GM23338 (cell line): ENCODE data around the gene SLC43A3. TPM values are rescaled to one million over a fixed set of nuclear protein-coding genes. Genes with fewer than 3 reads are reported as not detected.

Experiments
- ATAC-seq: fragments of 200-7000 bp; cut with Tn5 transposase; 3 replicates; pipeline ENCODE4 v1.9.1; 2020
- DNase-seq: peaks from one replicate; pipeline ENCODE4 v3.0.0-alpha.2; 2015; ENCODE audit warnings: low spot score
- H2AFZ ChIP-seq: fragments of 200-600 bp; sonication (generic); 2 replicates; pipeline ENCODE4 v1.8.0; 2016; ENCODE audit warnings: antibody characterized with exemption, mild to moderate bottlenecking, moderate library complexity
- H3F3A ChIP-seq: fragments of 200-600 bp; sonication (generic); replicated peaks from 2 replicates; pipeline ENCODE4 v1.8.0; 2017; ENCODE audit warnings: antibody characterized with exemption, mixed run types, low read depth
- H3K27ac ChIP-seq: fragments of 200-600 bp; sonication (generic); 2 replicates; pipeline ENCODE4 v1.6.1; 2016; ENCODE audit warnings: low read depth
- H3K27me3 ChIP-seq: fragments of 200-600 bp; sonication (generic); 2 replicates; pipeline ENCODE4 v1.8.0; 2016; ENCODE audit warnings: mild to moderate bottlenecking, mixed run types, moderate library complexity; ENCODE audit not compliant: insufficient read depth
- H3K36me3 ChIP-seq: fragments of 200-600 bp; sonication (generic); 2 replicates; pipeline ENCODE4 v1.8.0; 2016; ENCODE audit warnings: mild to moderate bottlenecking; ENCODE audit not compliant: insufficient read depth
- H3K4me1 ChIP-seq: fragments of 200-600 bp; sonication (generic); 2 replicates; pipeline ENCODE4 v1.8.0; 2016; ENCODE audit warnings: mild to moderate bottlenecking, moderate library complexity; ENCODE audit not compliant: insufficient read depth
- H3K4me2 ChIP-seq: fragments of 200-600 bp; sonication (generic); 2 replicates; pipeline ENCODE4 v1.7.1; 2017; ENCODE audit warnings: mixed run types
- H3K4me3 ChIP-seq: fragments of 200-600 bp; sonication (generic); 2 replicates; pipeline ENCODE4 v1.6.1; 2016; ENCODE audit warnings: mixed run types
- H3K79me2 ChIP-seq: fragments of 200-600 bp; sonication (generic); replicated peaks from 2 replicates; pipeline ENCODE4 v1.8.0; 2017; ENCODE audit warnings: mild to moderate bottlenecking; ENCODE audit not compliant: insufficient read depth
- H3K9me2 ChIP-seq: fragments of 200-600 bp; sonication (generic); 2 replicates; pipeline ENCODE4 v1.8.0; 2017; ENCODE audit not compliant: insufficient read depth
- H4K20me1 ChIP-seq: fragments of 200-600 bp; sonication (generic); replicated peaks from 2 replicates; pipeline ENCODE4 v1.8.0; 2017; ENCODE audit warnings: mild to moderate bottlenecking; ENCODE audit not compliant: insufficient read depth
- H3K27ac Mint-ChIP-seq: 2 replicates; pipeline ENCODE4 v1.8.0; 2020; ENCODE audit warnings: inconsistent platforms, mild to moderate bottlenecking, moderate library complexity, mixed read lengths
- H3K27me3 Mint-ChIP-seq: 3 replicates; pipeline ENCODE4 v1.8.0; 2022; ENCODE audit warnings: low read depth, mild to moderate bottlenecking, moderate library complexity, mixed read lengths, inconsistent platforms; ENCODE audit not compliant: insufficient read depth, poor library complexity
- H3K36me3 Mint-ChIP-seq: 3 replicates; pipeline ENCODE4 v1.8.0; 2021; ENCODE audit warnings: low read depth, mild to moderate bottlenecking, inconsistent platforms, moderate library complexity, mixed read lengths
- H3K4me1 Mint-ChIP-seq: 3 replicates; pipeline ENCODE4 v1.8.0; 2020; ENCODE audit warnings: mild to moderate bottlenecking, inconsistent platforms, mixed read lengths
- H3K4me3 Mint-ChIP-seq: 3 replicates; pipeline ENCODE4 v1.8.0; 2021; ENCODE audit warnings: moderate library complexity, mild to moderate bottlenecking, inconsistent platforms, mixed read lengths
- H3K9me3 Mint-ChIP-seq: 3 replicates; pipeline ENCODE4 v1.8.0; 2020; ENCODE audit warnings: moderate library complexity, mild to moderate bottlenecking, inconsistent platforms, mixed read lengths
- EZH2phosphoT487 ChIP-seq: fragments of 200-600 bp; sonication (generic); IDR thresholded peaks from one replicate; pipeline ENCODE4 v1.8.1; 2018; ENCODE audit warnings: antibody characterized with exemption; ENCODE audit not compliant: unreplicated experiment
- JUNB ChIP-seq: IDR thresholded peaks from one replicate; pipeline ENCODE4 v1.6.1; 2016; ENCODE audit warnings: antibody characterized with exemption; ENCODE audit not compliant: unreplicated experiment
- NANOG ChIP-seq: IDR thresholded peaks from 2 replicates; pipeline ENCODE4 v1.6.1; 2016; ENCODE audit warnings: antibody characterized with exemption, borderline replicate concordance
- POLR2AphosphoS5 ChIP-seq: IDR thresholded peaks from 2 replicates; pipeline ENCODE4 v1.6.1; 2016; ENCODE audit warnings: antibody characterized with exemption, low read depth
- REST ChIP-seq: IDR thresholded peaks from one replicate; pipeline ENCODE4 v1.6.1; 2018; ENCODE audit warnings: antibody characterized with exemption; ENCODE audit not compliant: unreplicated experiment
- ZNF331 ChIP-seq: fragments of 250-450 bp; sonication (Bioruptor Pico); IDR thresholded peaks from 2 replicates; pipeline ENCODE4 v1.5.0; 2020; ENCODE audit warnings: low read depth, mild to moderate bottlenecking, moderate library complexity
- polyA plus RNA-seq: library from polyadenylated mRNA; unstranded; fragments of >200 nt; fragmentation: Nextera tagmentation; extraction: Ambion mirVana; gene quantifications from 2 replicates; pipeline ENCODE4 v1.2.1, GENCODE V29; 2016
- total RNA-seq: library from RNA; depleted of rRNA; stranded (reverse); fragments of >200 nt; shearing (Covaris generic); gene quantifications from 2 replicates; pipeline ENCODE4 v1.2.3, GENCODE V29; 2014

SLC43A3 gene
- total and polyA plus RNA-seq, 2 experiments from 2014 or later, result 14.3 to 24.8 TPM

GRCh38 chr11:57461841-57462489 lies 35.0 kb upstream of the SLC43A3 start:
- DNase-seq (no peak), ATAC-seq (no peak)
- no peaks in the 10 kb centered on the region for H3K9me2 ChIP-seq
- H3F3A ChIP-seq, result 0 out of 2 replicates have a peak, but pooled peaks cover 6% of the 10 kb centered on the region
- peaks cover 17% of the 10 kb centered on the region for H3K79me2 ChIP-seq
- H3K36me3 Mint-ChIP-seq, result peaks cover 11% of the 10 kb centered on the region; the same call in 2 of the 3 replicates
- H3K36me3 ChIP-seq, result no peaks in the 10 kb centered on the region; the same call in 1 of the 2 replicates
- no peaks in the 10 kb centered on the region; the same call in 1 of the 3 replicates for H3K9me3 Mint-ChIP-seq
- TF ChIP-seq REST, result no peak
- TF ChIP-seq ZNF331 (CRISPR knock-in tag), result no peak
- TF ChIP-seq EZH2phosphoT487, result no peak
- TF ChIP-seq NANOG, result no peak
- H3K4me3 Mint-ChIP-seq, result peak overlapping the region; percentile 85
- peaks cover 43% of the 10 kb centered on the region for H3K4me1 ChIP-seq
- H2AFZ ChIP-seq, result no peak overlapping the region
- no peak overlapping the region for H3K27ac Mint-ChIP-seq
- peaks cover 55% of the 10 kb centered on the region for H3K4me1 Mint-ChIP-seq
- H4K20me1 ChIP-seq, result no peaks in the 10 kb centered on the region; the same call in 1 of the 2 replicates
- H3K4me3 ChIP-seq, result peak overlapping the region; percentile 93
- H3K4me2 ChIP-seq, result peak overlapping the region; percentile 100
- H3K27me3 ChIP-seq, result peaks cover 38% of the 10 kb centered on the region
- peaks cover 53% of the 10 kb centered on the region for H3K27me3 Mint-ChIP-seq
- no peak overlapping the region for H3K27ac ChIP-seq

- peak; percentile 6 for ATAC-seq
- Mint-ChIP-seq H3K27me3 (peaks cover 53% of the 10 kb centered on the region), H3K27ac (no peak overlapping the region), H3K4me3 (peak overlapping the region; percentile 85), H3K4me1 (peaks cover 56% of the 10 kb centered on the region), H3K9me3 (no peaks in the 10 kb centered on the region; the same call in 1 of the 3 replicates), H3K36me3 (peaks cover 11% of the 10 kb centered on the region; the same call in 2 of the 3 replicates)
- Histone ChIP-seq H3K4me2 (peak overlapping the region; percentile 100), H3K27me3 (peaks cover 47% of the 10 kb centered on the region), H3K27ac (no peak overlapping the region), H3F3A (0 out of 2 replicates have a peak, but pooled peaks cover 6% of the 10 kb centered on the region), H3K9me2 (no peaks in the 10 kb centered on the region), H3K4me3 (peak overlapping the region; percentile 93), H3K36me3 (no peaks in the 10 kb centered on the region), H3K79me2 (peaks cover 17% of the 10 kb centered on the region), H4K20me1 (no peaks in the 10 kb centered on the region; the same call in 1 of the 2 replicates), H2AFZ (no peak overlapping the region), H3K4me1 (peaks cover 46% of the 10 kb centered on the region)
- TF ChIP-seq JUNB (no peak), POLR2AphosphoS5 (0 out of 2 replicates have a peak, but pooled peaks have one; percentile 9)
- DNase-seq, result peak; percentile 85
Observed at GRCh38 chr11:57460758-57461749, 34.1 kb upstream of the SLC43A3 start.
